ENCODE data around the gene EHD1. TPM values are rescaled to one million over a fixed set of nuclear protein-coding genes. Genes with fewer than 3 reads are reported as not detected.

The EHD1 gene
- polyA plus RNA-seq, 4 donors, result 31.3 to 94.0 (median 34.5) TPM

DNA sequence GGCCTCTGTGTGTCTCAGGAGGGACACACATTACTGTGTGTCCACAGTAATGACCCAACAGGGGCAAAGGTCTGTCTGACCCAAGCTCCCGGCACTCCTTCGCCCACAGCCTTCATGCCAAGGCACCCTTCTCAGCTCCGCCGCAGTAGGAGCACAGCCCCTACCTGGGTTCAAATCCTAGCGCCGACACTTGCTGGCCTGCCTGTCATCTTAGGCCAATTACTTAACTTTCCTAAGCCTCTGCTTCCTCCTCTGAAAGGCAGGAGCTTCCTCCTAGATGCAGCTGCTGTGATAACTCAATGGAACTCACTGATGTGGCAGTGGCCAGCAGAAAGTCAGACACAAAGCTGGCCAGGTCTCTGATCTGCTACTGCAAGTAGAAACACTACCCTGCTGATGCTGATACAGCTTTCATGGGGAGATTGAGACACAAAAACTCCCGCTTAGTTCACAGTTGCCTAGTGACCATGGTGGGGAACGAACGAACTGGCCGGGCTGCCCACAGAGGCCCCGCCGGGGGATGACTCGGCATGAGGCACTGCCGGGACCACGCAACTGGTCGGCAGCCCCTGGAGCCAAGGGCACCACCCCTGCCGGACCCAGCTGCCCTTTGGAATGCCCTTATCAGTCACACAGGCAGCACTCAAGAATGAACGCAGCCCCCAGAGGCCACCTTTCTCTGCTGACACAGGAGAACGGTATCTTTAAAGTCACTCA lies 8.1 kb downstream of the EHD1 start:
- peaks cover 19 to 73% (median 35%) of the 10 kb centered on the region in 3 donors for H3K4me1 ChIP-seq (ENCODE audit: control insufficient read depth in 3 of 3, insufficient read depth in 2 of 3, low read depth in 1 of 3, low read length in 2 of 3)
- no peaks in the 10 kb centered on the region for H3K9me3 ChIP-seq (ENCODE audit: control insufficient read depth in 2 of 2, insufficient read depth in 1 of 2, low read depth in 1 of 2, low read length in 1 of 2)
- WGBS, 3 donors, result 39 to 45% (median 39%) methylated on average over 18 to 19 of the region's 19 CpGs
- H3K27ac ChIP-seq (ENCODE audit: low read depth in 1 of 3, low read length in 2 of 3), result peak overlapping the region; percentile 64 to 85 (median 79)
- no peak for FAIRE-seq
- no peaks in the 10 kb centered on the region for H3K27me3 ChIP-seq (ENCODE audit: control insufficient read depth in 3 of 3, insufficient read depth in 3 of 3, low read length in 3 of 3)
- peak overlapping the region in 2 of 3 donors; percentile 37 to 38 for H3K4me3 ChIP-seq (ENCODE audit: low read depth in 1 of 3, low read length in 3 of 3)
- peak in 1 of 2 donors; percentile 80 for DNase-seq
- peaks cover 0 to 92% (median 2%) of the 10 kb centered on the region in 3 donors for H3K36me3 ChIP-seq (ENCODE audit: control insufficient read depth in 3 of 3, insufficient read depth in 2 of 3, low read depth in 1 of 3, low read length in 3 of 3)

DNA sequence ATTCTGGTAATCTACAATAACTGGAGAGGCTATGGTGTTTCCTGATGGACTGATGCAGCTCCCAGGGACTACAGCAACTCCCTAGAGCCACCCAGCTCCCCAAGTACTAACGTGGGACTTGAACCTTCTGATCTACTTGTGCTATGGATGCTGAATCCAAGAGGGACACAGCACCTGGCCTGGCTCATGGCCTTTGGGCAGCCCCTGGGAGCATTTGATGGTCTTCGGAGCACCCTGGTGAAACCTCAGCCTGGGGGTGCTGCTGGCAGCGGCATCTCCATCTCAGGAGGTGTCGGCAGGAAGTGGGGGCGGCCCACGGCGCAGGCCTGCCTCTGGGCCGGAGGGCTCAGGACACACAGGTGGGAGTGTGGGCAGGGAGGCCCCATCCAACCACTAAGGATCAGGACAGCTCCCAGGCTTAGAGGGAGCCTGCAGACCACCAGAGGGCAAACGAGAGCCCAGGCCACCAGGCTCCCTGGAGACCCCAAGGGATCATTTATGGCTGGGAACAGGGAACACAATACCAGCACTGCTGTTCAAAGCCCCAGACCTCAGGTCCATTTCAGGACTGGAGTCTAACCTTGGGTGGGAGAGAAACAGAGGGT lies 8.7 kb downstream of the EHD1 start:
- Histone ChIP-seq H3K9me3 (ENCODE audit: control insufficient read depth in 2 of 2, insufficient read depth in 1 of 2, low read depth in 1 of 2, low read length in 1 of 2) (no peaks in the 10 kb centered on the region), H3K27me3 (ENCODE audit: control insufficient read depth in 3 of 3, insufficient read depth in 3 of 3, low read length in 3 of 3) (no peaks in the 10 kb centered on the region), H3K27ac (ENCODE audit: low read depth in 1 of 3, low read length in 2 of 3) (peak overlapping the region; percentile 64 to 85 (median 79)), H3K36me3 (ENCODE audit: control insufficient read depth in 3 of 3, insufficient read depth in 2 of 3, low read depth in 1 of 3, low read length in 3 of 3) (peaks cover 0 to 92% (median 2%) of the 10 kb centered on the region in 3 donors), H3K4me3 (ENCODE audit: low read depth in 1 of 3, low read length in 3 of 3) (peak overlapping the region in 2 of 3 donors; percentile 4 to 37), H3K4me1 (ENCODE audit: control insufficient read depth in 3 of 3, insufficient read depth in 2 of 3, low read depth in 1 of 3, low read length in 2 of 3) (peaks cover 20 to 75% (median 42%) of the 10 kb centered on the region in 3 donors)
- 57 to 72% (median 62%) methylated on average over 7 to 9 of the region's 9 CpGs for WGBS, 3 donors
- FAIRE-seq (no peak), DNase-seq (no peak)

DNA sequence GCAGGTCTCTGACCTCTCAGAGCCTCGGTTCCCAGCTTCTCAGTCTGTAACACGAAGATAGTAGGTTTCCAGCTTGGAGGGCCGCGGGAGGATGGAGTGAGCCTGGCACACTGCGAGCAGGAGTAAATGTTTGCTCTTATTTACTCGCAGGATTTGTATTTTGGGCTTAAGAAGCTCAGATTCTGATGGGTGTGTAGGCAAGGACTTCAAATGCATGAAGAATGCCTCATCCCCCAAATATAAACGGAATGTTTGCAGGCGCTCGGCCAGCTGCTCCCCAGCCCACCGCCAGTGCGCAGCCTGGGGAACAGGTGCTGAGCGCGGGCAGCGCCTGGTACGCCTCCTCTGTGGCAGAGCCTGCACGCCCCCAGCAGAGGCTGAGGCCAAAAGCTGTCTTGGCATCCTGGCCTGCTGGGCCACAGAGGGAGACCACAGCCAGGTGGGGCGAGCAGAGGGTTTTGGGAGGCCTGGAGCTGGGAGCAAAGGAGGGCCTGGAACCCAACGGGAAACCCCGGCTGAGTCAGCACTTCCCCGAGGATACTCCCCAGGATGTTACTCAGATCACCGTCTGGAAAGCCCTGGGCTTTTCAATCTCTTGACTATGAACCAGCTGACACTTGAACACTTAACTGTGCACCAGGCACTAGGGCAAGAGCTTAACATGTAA lies 9.4 kb downstream of the EHD1 start:
- FAIRE-seq, result no peak
- H3K4me3 ChIP-seq (ENCODE audit: low read depth in 1 of 3, low read length in 3 of 3), result peak overlapping the region in 1 of 3 donors; percentile 4

GRCh38 chr11:64867748-64868462 lies 10.5 kb downstream of the EHD1 start:
- Histone ChIP-seq H3K9me3 (ENCODE audit: control insufficient read depth in 2 of 2, insufficient read depth in 1 of 2, low read depth in 1 of 2, low read length in 1 of 2) (no peaks in the 10 kb centered on the region), H3K27me3 (ENCODE audit: control insufficient read depth in 3 of 3, insufficient read depth in 3 of 3, low read length in 3 of 3) (no peaks in the 10 kb centered on the region), H3K36me3 (ENCODE audit: control insufficient read depth in 3 of 3, insufficient read depth in 2 of 3, low read depth in 1 of 3, low read length in 3 of 3) (peaks cover 0 to 89% (median 2%) of the 10 kb centered on the region in 3 donors), H3K4me1 (ENCODE audit: control insufficient read depth in 3 of 3, insufficient read depth in 2 of 3, low read depth in 1 of 3, low read length in 2 of 3) (peaks cover 24 to 80% (median 46%) of the 10 kb centered on the region in 3 donors), H3K4me3 (ENCODE audit: low read depth in 1 of 3, low read length in 3 of 3) (no peak overlapping the region), H3K27ac (ENCODE audit: low read depth in 1 of 3, low read length in 2 of 3) (peak overlapping the region; percentile 33 to 85 (median 79))
- no peak for DNase-seq
- FAIRE-seq, result no peak
- 76 to 82% (median 80%) methylated on average over 28 of the region's 28 CpGs for WGBS, 3 donors

More for the DNA sequence above, 9.4 kb downstream of the EHD1 start:
- Histone ChIP-seq H3K27ac (ENCODE audit: low read depth in 1 of 3, low read length in 2 of 3) (peak overlapping the region; percentile 64 to 85 (median 79)), H3K27me3 (ENCODE audit: control insufficient read depth in 3 of 3, insufficient read depth in 3 of 3, low read length in 3 of 3) (no peaks in the 10 kb centered on the region), H3K4me1 (ENCODE audit: control insufficient read depth in 3 of 3, insufficient read depth in 2 of 3, low read depth in 1 of 3, low read length in 2 of 3) (peaks cover 20 to 76% (median 43%) of the 10 kb centered on the region in 3 donors), H3K36me3 (ENCODE audit: control insufficient read depth in 3 of 3, insufficient read depth in 2 of 3, low read depth in 1 of 3, low read length in 3 of 3) (peaks cover 0 to 88% (median 2%) of the 10 kb centered on the region in 3 donors), H3K9me3 (ENCODE audit: control insufficient read depth in 2 of 2, insufficient read depth in 1 of 2, low read depth in 1 of 2, low read length in 1 of 2) (no peaks in the 10 kb centered on the region)
- DNase-seq, result no peak
- 55 to 75% (median 62%) methylated on average over 18 to 21 of the region's 21 CpGs for WGBS, 3 donors

DNA sequence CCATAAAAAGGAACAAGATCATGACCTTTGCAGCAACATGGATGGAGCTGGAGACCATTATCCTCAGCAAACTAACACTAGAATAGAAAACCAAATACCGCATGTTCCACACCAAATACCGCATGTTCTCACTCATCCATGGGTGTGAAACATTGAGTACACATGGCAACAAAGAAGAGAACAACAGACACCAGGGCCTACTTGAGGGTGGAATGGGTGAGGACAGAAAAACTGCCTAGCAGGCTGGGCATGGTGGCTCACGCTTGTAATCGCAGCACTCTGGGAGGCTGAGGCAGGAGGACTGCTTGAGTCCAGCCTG lies 12.3 kb downstream of the EHD1 start:
- H3K4me3 ChIP-seq (ENCODE audit: low read depth in 1 of 3, low read length in 3 of 3), result no peak overlapping the region
- no peaks in the 10 kb centered on the region for H3K9me3 ChIP-seq (ENCODE audit: control insufficient read depth in 2 of 2, insufficient read depth in 1 of 2, low read depth in 1 of 2, low read length in 1 of 2)
- H3K36me3 ChIP-seq (ENCODE audit: control insufficient read depth in 3 of 3, insufficient read depth in 2 of 3, low read depth in 1 of 3, low read length in 3 of 3), result peaks cover 0 to 88% (median 1%) of the 10 kb centered on the region in 3 donors
- FAIRE-seq, result no peak
- no peak for DNase-seq
- no peaks in the 10 kb centered on the region for H3K27me3 ChIP-seq (ENCODE audit: control insufficient read depth in 3 of 3, insufficient read depth in 3 of 3, low read length in 3 of 3)
- peaks cover 16 to 74% (median 50%) of the 10 kb centered on the region in 3 donors for H3K4me1 ChIP-seq (ENCODE audit: control insufficient read depth in 3 of 3, insufficient read depth in 2 of 3, low read depth in 1 of 3, low read length in 2 of 3)
- WGBS, 3 donors, result 87 to 95% (median 94%) methylated on average over 4 of the region's 4 CpGs
- peak overlapping the region in 2 of 3 donors; percentile 32 to 56 for H3K27ac ChIP-seq (ENCODE audit: low read depth in 1 of 3, low read length in 2 of 3)

DNA sequence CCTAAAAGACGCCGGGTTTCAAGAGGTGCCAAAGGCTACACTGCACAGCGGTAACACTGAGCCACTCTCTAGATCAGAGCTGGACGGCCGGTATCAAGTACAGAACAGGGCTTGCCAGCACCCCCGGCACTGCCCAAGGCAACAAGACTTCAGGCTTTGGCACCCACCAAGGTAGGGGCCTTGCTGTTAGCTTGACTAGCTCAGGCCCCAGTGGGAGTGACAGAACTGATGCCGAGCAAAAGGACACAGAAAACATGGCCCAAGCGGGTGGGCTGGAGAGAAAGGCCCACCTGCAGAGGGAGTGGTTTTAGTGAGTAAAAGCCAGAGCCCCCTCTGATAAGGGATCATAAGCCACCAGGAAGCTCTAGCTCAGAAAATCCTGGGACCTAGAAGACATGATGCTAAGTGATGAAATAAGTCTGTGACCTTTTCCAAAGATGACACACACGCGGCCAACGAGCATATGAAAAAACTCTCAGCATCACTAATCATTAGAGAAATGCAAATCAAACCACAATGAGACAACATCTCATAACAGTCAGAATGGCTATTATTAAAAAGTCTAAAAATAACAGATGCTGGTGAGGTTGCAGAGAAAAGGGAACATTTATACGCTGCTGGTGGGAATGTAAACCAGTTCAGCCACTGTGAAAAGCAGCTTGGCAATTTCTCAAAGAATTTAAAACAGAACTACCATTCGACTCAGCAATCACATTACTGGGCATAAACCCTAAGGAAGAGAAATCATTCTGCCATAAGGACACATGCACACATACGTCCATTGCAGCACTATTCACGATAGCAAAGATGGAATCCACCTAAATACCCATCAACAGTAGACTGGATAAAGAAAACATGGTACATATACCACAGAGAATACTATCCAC lies 12.9 kb downstream of the EHD1 start:
- peak overlapping the region; percentile 70 to 95 (median 85) for H3K27ac ChIP-seq (ENCODE audit: low read depth in 1 of 3, low read length in 2 of 3)
- no peak for FAIRE-seq
- H3K4me1 ChIP-seq (ENCODE audit: control insufficient read depth in 3 of 3, insufficient read depth in 2 of 3, low read depth in 1 of 3, low read length in 2 of 3), result peaks cover 16 to 68% (median 44%) of the 10 kb centered on the region in 3 donors
- H3K9me3 ChIP-seq (ENCODE audit: control insufficient read depth in 2 of 2, insufficient read depth in 1 of 2, low read depth in 1 of 2, low read length in 1 of 2), result no peaks in the 10 kb centered on the region
- no peaks in the 10 kb centered on the region for H3K27me3 ChIP-seq (ENCODE audit: control insufficient read depth in 3 of 3, insufficient read depth in 3 of 3, low read length in 3 of 3)
- peaks cover 0 to 86% (median 0%) of the 10 kb centered on the region in 3 donors for H3K36me3 ChIP-seq (ENCODE audit: control insufficient read depth in 3 of 3, insufficient read depth in 2 of 3, low read depth in 1 of 3, low read length in 3 of 3)
- DNase-seq, result no peak
- 62 to 80% (median 66%) methylated on average over 15 of the region's 15 CpGs for WGBS, 3 donors
- peak overlapping the region in 1 of 3 donors; percentile 9 for H3K4me3 ChIP-seq (ENCODE audit: low read depth in 1 of 3, low read length in 3 of 3)

- Histone ChIP-seq H3K9me3 (ENCODE audit: control insufficient read depth in 2 of 2, insufficient read depth in 1 of 2, low read depth in 1 of 2, low read length in 1 of 2) (no peaks in the 10 kb centered on the region), H3K4me1 (ENCODE audit: control insufficient read depth in 3 of 3, insufficient read depth in 2 of 3, low read depth in 1 of 3, low read length in 2 of 3) (peaks cover 15 to 65% (median 42%) of the 10 kb centered on the region in 3 donors), H3K27ac (ENCODE audit: low read depth in 1 of 3, low read length in 2 of 3) (peak overlapping the region; percentile 70 to 95 (median 85)), H3K4me3 (ENCODE audit: low read depth in 1 of 3, low read length in 3 of 3) (peak overlapping the region in 1 of 3 donors; percentile 9), H3K36me3 (ENCODE audit: control insufficient read depth in 3 of 3, insufficient read depth in 2 of 3, low read depth in 1 of 3, low read length in 3 of 3) (peaks cover 0 to 86% (median 0%) of the 10 kb centered on the region in 3 donors), H3K27me3 (ENCODE audit: control insufficient read depth in 3 of 3, insufficient read depth in 3 of 3, low read length in 3 of 3) (no peaks in the 10 kb centered on the region)
- FAIRE-seq (no peak), DNase-seq (peak in 1 of 2 donors; percentile 82)
- 25 to 42% (median 32%) methylated on average over 18 of the region's 18 CpGs for WGBS, 3 donors
These were observed 13.7 kb downstream of the EHD1 start for GRCh38 chr11:64864473-64865285.
